ENCODE data around the gene KLHL40.

The KLHL40 gene

GRCh38 chr3:42659451-42660130 lies 25.7 kb upstream of the KLHL40 start:
- TF ChIP-seq CTCF (IDR thresholded peaks at IDR 0.05) = no peak
- no peaks in the 10 kb centered on the region for H3K9me3 Mint-ChIP-seq
- no peaks in the 10 kb centered on the region for H3K4me1 Mint-ChIP-seq
- no peaks in the 10 kb centered on the region for H3K36me3 Mint-ChIP-seq (ENCODE audit: low read depth)
- peaks cover 6% of the 10 kb centered on the region for H3K27me3 Mint-ChIP-seq (ENCODE audit: low read depth, poor library complexity)
- DNase-seq = no peak
- no peak overlapping the region for H3K27ac Mint-ChIP-seq
- H3K4me3 Mint-ChIP-seq = no peak overlapping the region

- DNase-seq = no peak
- no peak for TF ChIP-seq CTCF (IDR thresholded peaks at IDR 0.05)
- no peaks in the 10 kb centered on the region for H3K36me3 Mint-ChIP-seq (ENCODE audit: low read depth)
- no peaks in the 10 kb centered on the region for H3K9me3 Mint-ChIP-seq
- peaks cover 6% of the 10 kb centered on the region for H3K27me3 Mint-ChIP-seq (ENCODE audit: low read depth, poor library complexity)
- no peaks in the 10 kb centered on the region for H3K4me1 Mint-ChIP-seq
- H3K27ac Mint-ChIP-seq = no peak overlapping the region
- no peak overlapping the region for H3K4me3 Mint-ChIP-seq
Measured at GRCh38 chr3:42660131-42660715, 25.1 kb upstream of the KLHL40 start.

GRCh38 chr3:42660898-42661297 lies 24.4 kb upstream of the KLHL40 start:
- Mint-ChIP-seq H3K9me3 (no peaks in the 10 kb centered on the region), H3K4me3 (no peak overlapping the region), H3K27me3 (ENCODE audit: low read depth, poor library complexity) (peaks cover 6% of the 10 kb centered on the region), H3K4me1 (no peaks in the 10 kb centered on the region), H3K27ac (no peak overlapping the region), H3K36me3 (ENCODE audit: low read depth) (no peaks in the 10 kb centered on the region)
- TF ChIP-seq CTCF (IDR thresholded peaks at IDR 0.05) = no peak
- DNase-seq = no peak

GRCh38 chr3:42661593-42662022 lies 23.7 kb upstream of the KLHL40 start:
- no peaks in the 10 kb centered on the region for H3K36me3 Mint-ChIP-seq (ENCODE audit: low read depth)
- no peaks in the 10 kb centered on the region for H3K9me3 Mint-ChIP-seq
- no peak for TF ChIP-seq CTCF (IDR thresholded peaks at IDR 0.05)
- H3K4me1 Mint-ChIP-seq = no peaks in the 10 kb centered on the region
- H3K4me3 Mint-ChIP-seq = no peak overlapping the region
- H3K27ac Mint-ChIP-seq = no peak overlapping the region
- DNase-seq = no peak
- peaks cover 6% of the 10 kb centered on the region for H3K27me3 Mint-ChIP-seq (ENCODE audit: low read depth, poor library complexity)

- no peak for DNase-seq
- peaks cover 2% of the 10 kb centered on the region for H3K4me1 Mint-ChIP-seq
- no peak overlapping the region for H3K4me3 Mint-ChIP-seq
- H3K36me3 Mint-ChIP-seq (ENCODE audit: low read depth) = no peaks in the 10 kb centered on the region
- TF ChIP-seq CTCF (IDR thresholded peaks at IDR 0.05) = no peak
- no peak overlapping the region for H3K27ac Mint-ChIP-seq
- no peaks in the 10 kb centered on the region for H3K9me3 Mint-ChIP-seq
- peaks cover 6% of the 10 kb centered on the region for H3K27me3 Mint-ChIP-seq (ENCODE audit: low read depth, poor library complexity)
Measured at GRCh38 chr3:42662037-42662812, 23.1 kb upstream of the KLHL40 start.

Measured in nephron progenitor cell (in vitro differentiated cells).